Measurements from ENCODE around the gene SLC25A44.

SLC25A44 gene

GRCh38 chr1:156193488-156194299 is at the start of gene SLC25A44:
Gene SLC25A44, plus strand, starts transcription at chr1:156194104. Its CDS starts 5,744 bp downstream, at chr1:156199848.
- DNase-seq, result peak; percentile 98

DNA sequence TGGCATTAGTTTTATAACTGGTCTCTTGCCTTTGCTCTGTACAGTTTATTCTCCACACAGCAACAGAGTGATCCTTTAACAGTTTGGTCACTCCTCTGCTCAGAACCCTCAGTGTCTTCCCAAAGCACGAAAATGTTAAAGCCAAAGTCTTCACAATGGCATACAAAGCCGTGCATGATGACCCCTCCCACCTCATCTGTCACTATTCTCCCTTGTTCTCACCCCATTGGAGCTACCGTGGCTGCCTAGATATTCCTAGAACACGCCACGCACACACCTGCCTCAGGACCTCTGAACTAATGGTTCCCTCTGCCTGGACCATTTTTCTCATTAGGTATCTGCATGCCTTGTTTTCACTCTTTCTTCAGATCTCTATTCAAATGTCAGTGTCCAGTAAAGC is 49.2 kb upstream of the SLC25A44 start:
- DNase-seq, result peak; percentile 42

DNA sequence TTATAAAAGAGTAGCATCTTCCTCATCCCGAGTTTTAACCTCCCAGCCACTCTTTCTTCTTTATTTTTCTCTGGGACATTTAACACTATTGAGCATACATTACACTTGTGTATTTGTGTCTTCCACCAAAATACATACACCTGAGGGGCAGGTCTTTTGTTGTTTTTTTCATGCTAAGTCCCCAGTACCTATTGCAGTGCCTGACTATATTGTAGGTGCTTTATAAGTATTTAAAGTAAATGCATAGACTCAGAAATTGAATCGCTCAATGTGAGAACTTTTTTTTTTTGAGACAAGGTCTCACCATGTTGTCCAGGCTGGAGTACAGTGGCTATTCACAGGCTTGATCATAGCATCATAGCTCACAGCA is 48.3 kb upstream of the SLC25A44 start:
- no peak for DNase-seq

DNA sequence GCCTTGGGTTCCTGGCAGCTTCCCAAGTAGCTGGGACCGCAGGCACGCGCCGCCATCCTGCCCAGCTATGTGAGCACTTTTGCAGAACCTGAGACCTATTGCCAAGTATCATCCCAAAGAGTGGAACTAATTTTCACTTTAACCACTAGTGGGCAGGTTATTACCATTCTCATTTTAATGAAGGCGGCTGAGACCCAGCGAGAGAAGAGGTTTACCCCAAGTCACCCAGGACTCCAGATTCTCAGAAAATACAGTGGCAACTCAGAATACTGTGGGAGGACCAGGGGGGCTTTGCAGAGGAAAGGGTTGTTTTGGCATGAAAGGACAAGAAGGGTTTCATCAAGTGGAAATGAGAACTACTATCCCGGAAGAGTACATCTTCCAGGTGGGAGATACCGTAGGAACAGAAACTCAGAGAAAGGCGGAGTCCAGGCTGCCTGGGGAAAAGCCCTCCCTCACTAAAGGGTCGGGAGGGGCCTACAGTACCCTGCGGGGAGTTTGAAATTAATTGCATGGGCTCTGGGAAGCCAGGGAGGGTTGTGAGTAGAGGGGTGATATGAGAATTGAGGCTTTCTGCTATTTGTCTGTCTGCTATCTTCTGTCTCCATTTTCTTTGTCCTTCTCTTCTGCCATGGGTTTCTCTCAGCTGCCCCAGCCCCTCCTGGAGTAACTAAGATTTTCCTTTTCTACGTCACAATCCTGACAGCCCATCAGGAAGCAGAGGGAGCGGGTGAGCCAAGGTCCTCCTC is 47.7 kb upstream of the SLC25A44 start:
- DNase-seq, result peak; percentile 81

DNA sequence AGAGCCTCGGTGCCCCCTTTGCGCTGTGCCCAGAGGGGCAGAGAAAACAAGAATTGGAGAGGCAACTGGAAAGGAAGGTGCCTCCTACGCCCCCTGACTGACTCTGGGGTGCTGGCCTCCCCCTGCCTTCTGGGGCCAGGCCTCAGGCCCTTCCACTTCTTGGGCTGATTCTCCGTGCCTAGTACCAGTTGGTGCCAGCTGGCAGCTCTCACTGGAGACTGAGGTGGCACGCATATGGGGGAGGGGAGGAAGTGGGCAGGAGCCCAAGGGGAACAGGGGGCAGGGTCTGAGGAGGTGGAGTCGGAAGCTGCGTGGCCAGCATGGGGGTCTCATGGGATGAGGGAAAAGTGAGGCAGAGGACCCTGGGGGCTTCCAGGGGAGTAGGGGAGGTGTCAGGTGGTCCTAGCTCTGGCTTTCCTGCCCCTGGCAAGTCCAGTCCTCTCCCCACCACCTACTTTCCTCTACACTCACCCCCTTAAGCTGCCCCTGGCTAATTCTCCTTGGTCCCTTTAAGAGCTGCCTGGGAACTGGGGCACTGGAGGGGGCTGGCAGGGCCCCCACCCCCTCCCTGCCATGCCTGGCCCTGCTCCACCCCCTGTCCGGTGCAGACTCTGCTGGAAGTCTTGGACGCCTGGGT is 47.0 kb upstream of the SLC25A44 start:
- peak; percentile 41 for DNase-seq

GRCh38 chr1:156148216-156148615 is 45.7 kb upstream of the SLC25A44 start:
- DNase-seq, result peak; percentile 41

DNA sequence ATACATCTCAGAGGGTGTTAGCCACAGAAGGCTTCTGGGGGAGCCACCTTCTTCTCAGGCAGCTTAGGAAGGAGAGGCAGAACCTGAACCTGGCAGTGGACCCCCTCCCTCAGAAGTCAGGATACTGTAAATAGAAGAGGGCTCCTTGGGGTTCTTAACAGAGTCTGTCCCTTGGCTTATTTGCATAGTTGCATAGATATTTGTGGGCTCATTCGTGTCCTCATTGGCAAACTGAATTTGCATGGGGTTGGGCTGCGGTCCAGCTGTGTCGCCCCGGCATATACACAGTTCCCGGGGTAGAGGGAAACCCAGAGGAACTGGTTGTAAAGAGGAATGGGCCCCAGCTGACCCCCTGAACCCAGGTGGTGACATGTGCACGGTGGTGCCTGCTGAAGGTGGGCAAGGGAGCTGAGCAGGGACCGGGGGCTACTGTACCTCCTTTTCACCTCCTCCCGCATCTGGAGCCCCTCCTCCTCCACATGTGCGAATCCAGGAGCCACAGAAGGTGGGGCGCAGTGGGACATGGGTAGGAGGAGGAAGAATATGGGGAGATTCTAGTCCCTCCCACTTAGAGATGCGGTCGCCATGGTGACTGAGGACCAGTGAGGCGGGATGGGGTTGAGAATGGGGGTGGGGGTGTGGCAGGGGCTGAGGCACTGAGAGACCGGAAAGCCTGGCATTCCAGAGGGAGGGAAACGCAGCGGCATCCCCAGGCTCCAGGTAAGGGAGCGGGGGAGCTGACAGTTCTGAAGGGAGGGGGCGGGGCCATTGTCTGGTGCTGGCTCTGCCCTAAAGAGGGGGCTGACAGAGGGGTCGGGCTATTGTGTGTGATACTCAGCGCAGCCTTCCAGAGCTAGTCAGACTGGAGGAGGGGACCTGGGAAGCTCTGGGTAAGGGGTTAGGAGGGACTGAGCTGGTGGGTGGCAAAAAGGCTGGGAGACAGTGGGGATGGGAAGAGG is 44.3 kb upstream of the SLC25A44 start:
- DNase-seq, result no peak

DNA sequence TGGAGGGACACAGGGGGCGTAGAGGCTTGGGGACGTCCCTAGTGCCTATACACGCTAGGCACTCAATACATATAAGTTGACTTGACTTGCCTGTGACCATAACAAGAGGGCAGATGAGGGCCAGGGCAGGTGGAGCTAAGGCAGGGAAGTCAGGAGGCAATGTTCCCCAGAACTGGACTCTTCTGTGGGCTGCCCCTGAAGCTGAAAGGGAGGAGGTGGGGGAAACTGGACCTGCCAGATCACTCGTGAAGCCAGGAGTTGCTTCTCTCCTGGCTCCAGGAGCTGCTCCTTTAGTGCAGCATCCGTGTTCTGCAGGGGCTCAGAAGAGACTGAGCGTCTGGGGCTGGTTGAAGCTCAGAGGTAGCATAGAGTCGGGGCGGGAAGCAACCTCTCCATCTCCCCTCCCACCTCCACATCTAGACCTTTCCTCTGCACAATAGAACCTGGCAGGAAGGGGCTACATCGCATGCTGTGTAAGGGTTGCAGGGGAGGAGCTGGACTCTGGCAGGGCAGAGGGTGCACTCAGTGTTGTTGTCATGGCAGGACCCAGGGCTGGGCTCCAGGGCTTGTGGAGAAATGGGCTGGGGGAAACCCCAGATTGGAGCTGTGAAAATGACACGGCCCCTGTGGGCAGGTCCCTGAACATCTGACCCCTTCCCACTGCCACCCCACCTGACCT is 43.4 kb upstream of the SLC25A44 start:
- peak; percentile 20 for DNase-seq

GRCh38 chr1:156151093-156151688 is 42.7 kb upstream of the SLC25A44 start:
- DNase-seq, result peak; percentile 33

DNA sequence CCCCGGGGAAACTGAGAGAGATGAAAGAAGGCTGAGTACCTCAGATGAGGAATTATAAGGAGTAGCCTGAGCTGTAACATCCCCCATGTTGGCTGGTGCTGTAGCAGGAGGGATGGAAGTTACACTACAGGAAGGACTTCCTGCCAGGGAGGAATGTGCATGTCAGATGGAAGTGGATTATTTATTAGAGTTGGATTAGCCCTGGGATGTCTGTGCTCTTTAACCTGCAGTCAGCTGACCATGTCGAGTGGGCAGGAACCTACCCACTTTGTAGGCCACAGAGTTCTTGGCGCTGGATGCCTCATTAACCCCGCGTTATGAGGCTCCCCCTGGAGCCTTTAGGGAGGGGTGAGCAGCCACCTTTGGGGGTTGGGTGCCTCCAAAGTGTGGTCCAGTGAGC is 41.3 kb upstream of the SLC25A44 start:
- DNase-seq, result no peak

GRCh38 chr1:156153362-156153761 is 40.5 kb upstream of the SLC25A44 start, which contains the start of gene SEMA4A:
Gene SEMA4A, plus strand, starts transcription at chr1:156153585. Its CDS starts 994 bp downstream, at chr1:156154579.
- no peak for DNase-seq

- DNase-seq, result peak; percentile 60
These were observed 39.6 kb upstream of the SLC25A44 start for GRCh38 chr1:156154317-156154749.

DNA sequence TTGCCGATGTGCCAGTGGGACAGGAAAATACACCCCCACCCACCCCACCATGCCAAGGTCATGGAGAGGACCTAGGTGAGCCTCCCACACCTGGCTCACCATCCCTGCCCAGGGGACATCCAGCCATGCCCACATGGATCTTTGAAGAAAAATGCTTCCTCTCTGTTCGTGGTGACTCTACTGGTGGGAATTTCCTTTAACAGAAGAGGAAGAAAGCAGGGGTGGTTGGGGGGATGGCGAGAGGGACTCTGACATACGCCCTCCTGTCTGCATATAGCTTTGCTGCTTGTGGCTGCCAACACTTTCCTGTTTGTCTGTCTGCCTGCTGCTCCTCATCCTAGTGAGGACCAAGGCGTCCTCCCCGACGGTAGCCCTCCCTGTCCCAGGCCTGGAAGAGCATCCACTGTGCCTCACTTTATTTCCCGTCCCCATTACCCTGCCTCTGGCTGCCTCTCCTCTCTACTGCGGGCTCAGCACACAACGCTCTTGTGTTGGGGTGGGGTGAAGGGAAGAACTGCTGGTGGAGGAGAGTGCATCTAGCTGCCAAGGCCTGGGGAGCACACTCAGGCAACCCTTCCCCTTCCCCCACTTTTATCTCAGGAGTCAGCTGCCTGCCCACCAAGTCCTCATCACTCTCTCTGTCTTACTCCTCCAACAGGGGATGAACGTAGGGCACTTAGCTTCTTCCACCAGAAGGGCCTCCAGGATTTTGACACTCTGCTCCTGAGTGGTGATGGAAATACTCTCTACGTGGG is 38.0 kb upstream of the SLC25A44 start:
- no peak for DNase-seq

DNA sequence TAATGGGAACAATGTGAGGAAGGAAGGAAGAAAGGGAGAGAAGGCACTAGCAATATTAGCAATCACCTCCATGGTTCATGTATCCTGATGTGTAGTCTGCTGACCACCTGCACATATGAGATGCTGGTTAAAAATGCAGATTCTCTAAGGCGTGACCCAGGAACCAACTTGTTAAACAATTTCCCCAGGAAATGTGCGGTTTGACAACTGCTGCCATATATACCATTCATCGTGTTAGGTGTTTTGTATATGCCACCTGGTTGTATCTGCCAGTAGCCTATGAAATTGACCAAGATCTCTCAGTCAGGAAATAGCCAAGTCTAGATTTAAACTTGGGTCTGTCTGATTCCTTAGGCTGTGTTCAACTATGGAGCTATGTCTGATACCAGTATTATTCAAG is 36.4 kb upstream of the SLC25A44 start:
- DNase-seq, result peak; percentile 31

- DNase-seq, result no peak
These were observed 35.9 kb upstream of the SLC25A44 start for GRCh38 chr1:156157966-156158365.

DNA sequence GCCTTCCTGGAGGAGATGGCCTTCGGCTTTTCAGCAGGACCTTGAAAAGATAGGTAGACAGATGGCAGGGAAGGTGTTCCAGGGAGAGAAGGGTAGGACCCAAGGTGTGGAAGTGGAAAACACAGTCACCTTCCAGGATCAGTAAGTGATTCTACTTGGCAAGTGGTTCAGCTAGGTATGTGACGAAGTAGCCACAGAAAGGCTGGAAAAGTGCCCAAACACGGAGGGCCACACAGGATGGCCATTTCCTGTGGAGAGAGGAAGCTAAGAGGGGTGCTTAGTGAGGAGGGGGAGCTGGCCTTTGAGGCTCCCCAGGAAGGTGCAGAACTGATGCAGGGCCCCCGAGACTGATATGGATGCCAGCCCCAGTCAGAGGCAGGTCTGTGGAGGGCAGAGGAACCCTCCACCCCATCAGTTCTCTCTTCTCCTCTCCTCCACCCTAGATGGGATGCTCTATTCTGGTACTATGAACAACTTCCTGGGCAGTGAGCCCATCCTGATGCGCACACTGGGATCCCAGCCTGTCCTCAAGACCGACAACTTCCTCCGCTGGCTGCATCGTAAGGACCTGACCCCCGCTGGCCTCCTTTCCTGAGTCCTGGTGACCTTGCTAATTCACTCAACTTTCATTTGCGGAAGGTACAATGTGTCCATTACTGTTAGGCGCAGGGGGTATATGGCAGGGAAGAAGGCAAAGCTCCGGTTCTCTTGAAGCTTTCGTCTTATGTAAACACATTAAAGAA is 33.7 kb upstream of the SLC25A44 start:
- no peak for DNase-seq

DNA sequence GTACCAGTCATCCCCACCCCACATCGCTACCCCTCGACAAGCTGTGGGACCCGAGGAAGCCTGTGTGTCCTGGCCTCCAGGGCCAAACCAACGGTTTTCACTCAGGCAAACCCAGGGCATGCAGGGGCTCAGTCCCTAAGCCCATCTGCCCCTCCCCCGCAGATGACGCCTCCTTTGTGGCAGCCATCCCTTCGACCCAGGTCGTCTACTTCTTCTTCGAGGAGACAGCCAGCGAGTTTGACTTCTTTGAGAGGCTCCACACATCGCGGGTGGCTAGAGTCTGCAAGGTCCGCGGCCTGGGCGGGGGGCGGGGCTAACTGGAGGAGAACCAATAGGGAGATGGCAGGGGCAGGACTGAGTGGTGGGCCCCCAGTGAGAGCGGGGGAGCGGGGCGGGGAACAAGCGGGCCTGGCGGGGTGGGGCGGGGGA is 33.1 kb upstream of the SLC25A44 start:
- DNase-seq, result peak; percentile 78

- no peak for DNase-seq
These were observed 31.4 kb upstream of the SLC25A44 start for GRCh38 chr1:156162430-156163037.

- no peak for DNase-seq
These were observed 30.2 kb upstream of the SLC25A44 start for GRCh38 chr1:156163712-156164111.

Measured in CD4-positive, alpha-beta T cell treated with Interleukin-21 for 1 hour (primary cell).